T-cell (primary cell): ENCODE data around the gene OAF. TPM values are rescaled to one million over a fixed set of nuclear protein-coding genes. Genes with fewer than 3 reads are reported as not detected.
A peak's percentile ranks its signal among the peaks of the same experiment; 100 is the strongest.

Experiments
- ATAC-seq, 4 experiments: fragments of 200-7000 bp in 3 of 4; fragments of 150-1000 bp in 1 of 4; cut with Tn5 transposase; replicated peaks in 1 of 4; 1 replicate in 3 of 4; 2 replicates in 1 of 4; pipeline ENCODE4 v1.10.0; 2021; ENCODE audit warnings: moderate library complexity in 3 of 4, mild to moderate bottlenecking in 2 of 4, moderate number of reproducible peaks in 1 of 4
- CTCF ChIA-PET, 2 donors: fragments of 300-600 bp; sonication (Branson Sonifier 250); formaldehyde crosslinking; loops; one replicate each; lab custom pipeline; 2022; ENCODE audit warnings: antibody characterized with exemption in 2 of 2; lab: Charles Lee
- POLR2A ChIA-PET, 2 donors: fragments of 300-600 bp; sonication (Branson Sonifier 250); formaldehyde crosslinking; loops; one replicate each; lab custom pipeline; 2022; ENCODE audit warnings: antibody characterized with exemption in 2 of 2; lab: Charles Lee
- DNase-seq, 35 experiments: peaks; one replicate each; pipeline versions ENCODE4 v3.0.0 to v3.0.0-alpha.2; 2013 to 2023
- H3K27ac ChIP-seq: one replicate; pipeline ENCODE4 v1.5.1; 2013; ENCODE audit warnings: low read length
- H3K27me3 ChIP-seq, 2 experiments: replicated peaks in 1 of 2; 1 replicate in 1 of 2; 2 replicates in 1 of 2; pipeline versions ENCODE4 v1.6.1 to v1.7.0; 2013; ENCODE audit warnings: low read length in 1 of 2, mixed read lengths in 1 of 2; ENCODE audit not compliant: control insufficient read depth in 2 of 2, insufficient read depth in 2 of 2; ENCODE audit errors: extremely low read depth in 1 of 2
- H3K36me3 ChIP-seq, 2 donors: 1 replicate in 1 of 2; 2 replicates in 1 of 2; pipeline versions ENCODE4 v1.6.1 to v1.7.0; 2013; ENCODE audit warnings: low read length in 1 of 2; ENCODE audit not compliant: control insufficient read depth in 2 of 2, insufficient read depth in 1 of 2; ENCODE audit errors: extremely low read depth in 1 of 2
- H3K4me1 ChIP-seq, 2 experiments: 1 replicate in 1 of 2; 2 replicates in 1 of 2; pipeline versions ENCODE4 v1.6.1 to v1.7.0; 2013; ENCODE audit warnings: low read length in 2 of 2, mixed read lengths in 1 of 2; ENCODE audit not compliant: insufficient read depth in 2 of 2, control insufficient read depth in 1 of 2; ENCODE audit errors: extremely low read depth in 1 of 2
- H3K4me3 ChIP-seq, 2 donors: 1 replicate in 1 of 2; 2 replicates in 1 of 2; pipeline versions ENCODE4 v1.5.1 to v1.7.0; 2013; ENCODE audit warnings: mild to moderate bottlenecking in 2 of 2, low read length in 1 of 2, moderate library complexity in 1 of 2; ENCODE audit not compliant: control insufficient read depth in 1 of 2; ENCODE audit errors: extremely low read depth in 1 of 2
- H3K9me3 ChIP-seq: 2 replicates; pipeline ENCODE4 v1.7.0; 2013
- H3K27ac Mint-ChIP-seq, 2 donors: one replicate each; pipeline ENCODE4 v1.8.0; 2020 to 2021; ENCODE audit warnings: mild to moderate bottlenecking in 2 of 2, mixed read lengths in 2 of 2
- H3K27me3 Mint-ChIP-seq, 2 donors: one replicate each; pipeline ENCODE4 v1.8.0; 2021 to 2022; ENCODE audit warnings: mixed read lengths in 2 of 2
- H3K36me3 Mint-ChIP-seq: one replicate; pipeline ENCODE4 v1.8.0; 2021; ENCODE audit warnings: mixed read lengths
- H3K4me1 Mint-ChIP-seq, 3 donors: one replicate each; pipeline ENCODE4 v1.8.0; 2020 to 2022; ENCODE audit warnings: mixed read lengths in 3 of 3, mild to moderate bottlenecking in 1 of 3
- H3K4me3 Mint-ChIP-seq, 3 donors: one replicate each; pipeline ENCODE4 v1.8.0; 2020 to 2022; ENCODE audit warnings: mild to moderate bottlenecking in 3 of 3, mixed read lengths in 3 of 3, moderate library complexity in 3 of 3
- H3K9me3 Mint-ChIP-seq, 3 donors: one replicate each; pipeline ENCODE4 v1.8.0; 2020 to 2022; ENCODE audit warnings: mixed read lengths in 3 of 3
- WGBS: methylation state at CpG from one replicate; pipeline ENCODE4 v1.1.5; 2013; ENCODE audit warnings: missing lambda C conversion rate; ENCODE audit not compliant: insufficient coverage; 5-methylcytosine and 5-hydroxymethylcytosine counted together
- total RNA-seq, 35 experiments: library from RNA in 6 of 35; stranded (reverse) in 6 of 35; fragments of 120-200 nt in 1 of 35; gene quantifications; one replicate each; pipeline versions ENCODE4 v1.2.1 to v1.2.4 and lab custom pipeline; 2013 to 2026

Gene OAF
- total RNA-seq, 5 donors from 2014 or later (not counting 1 experiment from before 2014, with no cell fraction given): 3.2 to 6.0 (median 4.0) TPM

GRCh38 chr11:120224361-120224760, 13.5 kb downstream of the OAF start:
- H3K27ac ChIP-seq: no peak overlapping the region
- H3K4me3 Mint-ChIP-seq: no peak overlapping the region

GRCh38 chr11:120224972-120225909, 14.4 kb downstream of the OAF start:
- WGBS: 52% methylated on average over 14 of the region's 22 CpGs
- Histone ChIP-seq H3K27me3 (peaks cover 0 to 24% of the 10 kb centered on the region in 2 experiments), H3K4me3 (no peak overlapping the region), H3K36me3 (no peaks in the 10 kb centered on the region), H3K9me3 (no peaks in the 10 kb centered on the region), H3K27ac (no peak overlapping the region), H3K4me1 (peaks cover 0 to 4% of the 10 kb centered on the region in 2 experiments)
- ChIA-PET POLR2A (no interaction called here), CTCF (interaction anchor here in 1 of 2 donors (0.7 kb wide), 1 partner anchor 108 kb away, joined by 3 read pairs; no protein-coding TSS in a partner anchor)
- H3K4me3 Mint-ChIP-seq: no peak overlapping the region
- peaks cover 10% of the 10 kb centered on the region in 3 donors for H3K4me1 Mint-ChIP-seq
- H3K9me3 Mint-ChIP-seq: no peaks in the 10 kb centered on the region
- peaks cover 7% of the 10 kb centered on the region in 2 donors for H3K27me3 Mint-ChIP-seq
- DNase-seq: peak in 1 of 35 experiments; percentile 24
- no peak overlapping the region for H3K27ac Mint-ChIP-seq
- no peaks in the 10 kb centered on the region for H3K36me3 Mint-ChIP-seq
- ATAC-seq: peak in 2 of 4 experiments; percentile 17 to 20

More at GRCh38 chr11:120224361-120224760, 13.5 kb downstream of the OAF start:
- ATAC-seq (peak in 1 of 4 experiments; percentile 16), DNase-seq (no peak)
- Mint-ChIP-seq H3K4me1 (peaks cover 10% of the 10 kb centered on the region in 3 donors), H3K27me3 (peaks cover 7% of the 10 kb centered on the region in 2 donors), H3K27ac (no peak overlapping the region), H3K9me3 (no peaks in the 10 kb centered on the region), H3K36me3 (no peaks in the 10 kb centered on the region)
- Histone ChIP-seq H3K27me3 (peaks cover 0 to 24% of the 10 kb centered on the region in 2 experiments), H3K9me3 (no peaks in the 10 kb centered on the region), H3K4me3 (no peak overlapping the region), H3K36me3 (no peaks in the 10 kb centered on the region), H3K4me1 (peaks cover 0 to 4% of the 10 kb centered on the region in 2 experiments)
- WGBS: 28% methylated on average over 4 of the region's 6 CpGs
- POLR2A ChIA-PET: no interaction called here
- CTCF ChIA-PET: no interaction called here

- DNase-seq: no peak
- H3K27ac Mint-ChIP-seq: no peak overlapping the region
- CTCF ChIA-PET: no interaction called here
- no peaks in the 10 kb centered on the region for H3K9me3 Mint-ChIP-seq
- H3K4me1 Mint-ChIP-seq: peaks cover 10% of the 10 kb centered on the region in 3 donors
- H3K4me1 ChIP-seq: peaks cover 0 to 4% of the 10 kb centered on the region in 2 experiments
- no peak for ATAC-seq
- H3K9me3 ChIP-seq: no peaks in the 10 kb centered on the region
- peaks cover 0 to 30% of the 10 kb centered on the region in 2 experiments for H3K27me3 ChIP-seq
- no peaks in the 10 kb centered on the region for H3K36me3 ChIP-seq
- no peak overlapping the region for H3K4me3 Mint-ChIP-seq
- POLR2A ChIA-PET: no interaction called here
- WGBS: 67% methylated on average over 4 of the region's 5 CpGs
- H3K36me3 Mint-ChIP-seq: no peaks in the 10 kb centered on the region
- H3K4me3 ChIP-seq: no peak overlapping the region
- H3K27me3 Mint-ChIP-seq: peaks cover 7% of the 10 kb centered on the region in 2 donors
- H3K27ac ChIP-seq: no peak overlapping the region
These were observed 15.4 kb downstream of the OAF start for GRCh38 chr11:120226242-120226641.

GRCh38 chr11:120226714-120227113, 15.9 kb downstream of the OAF start:
- H3K9me3 ChIP-seq: no peaks in the 10 kb centered on the region
- peaks cover 0 to 33% of the 10 kb centered on the region in 2 experiments for H3K27me3 ChIP-seq
- no peak for DNase-seq
- Mint-ChIP-seq H3K27me3 (peaks cover 7% of the 10 kb centered on the region in 2 donors), H3K27ac (no peak overlapping the region), H3K4me3 (no peak overlapping the region), H3K4me1 (peaks cover 10% of the 10 kb centered on the region in 3 donors), H3K36me3 (no peaks in the 10 kb centered on the region), H3K9me3 (no peaks in the 10 kb centered on the region)
- ATAC-seq: no peak
- peaks cover 0 to 4% of the 10 kb centered on the region in 2 experiments for H3K4me1 ChIP-seq
- no peak overlapping the region for H3K4me3 ChIP-seq
- H3K36me3 ChIP-seq: no peaks in the 10 kb centered on the region
- 90% methylated on average over 10 of the region's 13 CpGs for WGBS
- ChIA-PET POLR2A (no interaction called here), CTCF (no interaction called here)
- no peak overlapping the region for H3K27ac ChIP-seq

GRCh38 chr11:120227228-120227852, 16.5 kb downstream of the OAF start:
- no peak for DNase-seq
- no peak overlapping the region for H3K4me3 ChIP-seq
- H3K36me3 ChIP-seq: no peaks in the 10 kb centered on the region
- H3K4me1 ChIP-seq: peaks cover 0 to 4% of the 10 kb centered on the region in 2 experiments
- POLR2A ChIA-PET: no interaction called here
- Mint-ChIP-seq H3K27ac (no peak overlapping the region), H3K4me3 (no peak overlapping the region), H3K36me3 (no peaks in the 10 kb centered on the region), H3K9me3 (no peaks in the 10 kb centered on the region), H3K4me1 (peaks cover 10% of the 10 kb centered on the region in 3 donors), H3K27me3 (peaks cover 7% of the 10 kb centered on the region in 2 donors)
- peaks cover 0 to 36% of the 10 kb centered on the region in 2 experiments for H3K27me3 ChIP-seq
- no peaks in the 10 kb centered on the region for H3K9me3 ChIP-seq
- no peak overlapping the region for H3K27ac ChIP-seq
- CTCF ChIA-PET: no interaction called here
- no peak for ATAC-seq
- WGBS: 82% methylated on average over 2 of the region's 5 CpGs

- Histone ChIP-seq H3K36me3 (no peaks in the 10 kb centered on the region), H3K4me1 (peaks cover 0 to 4% of the 10 kb centered on the region in 2 experiments), H3K27ac (no peak overlapping the region), H3K27me3 (peaks cover 0 to 43% of the 10 kb centered on the region in 2 experiments), H3K4me3 (no peak overlapping the region), H3K9me3 (no peaks in the 10 kb centered on the region)
- no peaks in the 10 kb centered on the region for H3K9me3 Mint-ChIP-seq
- H3K36me3 Mint-ChIP-seq: no peaks in the 10 kb centered on the region
- H3K27me3 Mint-ChIP-seq: peaks cover 4 to 13% of the 10 kb centered on the region in 2 donors
- no peak for ATAC-seq
- H3K27ac Mint-ChIP-seq: no peak overlapping the region
- ChIA-PET CTCF (interaction anchor here in 1 of 2 donors (1.1 to 3.7 kb wide), 2 partner anchors 58 to 500 kb away, joined by 5 to 10 read pairs; partner anchors contain the start of gene NECTIN1), POLR2A (no interaction called here)
- peaks cover 10% of the 10 kb centered on the region in 3 donors for H3K4me1 Mint-ChIP-seq
- no peak for DNase-seq
- no peak overlapping the region for H3K4me3 Mint-ChIP-seq
- WGBS: 92% methylated on average over 12 of the region's 16 CpGs
These were observed 18.1 kb downstream of the OAF start for GRCh38 chr11:120228794-120229384.
